Activated CD4-positive, alpha-beta memory T cell treated with anti-CD3 and anti-CD28 coated beads, Interleukin-2, amount 10 ng/mL, durations not matched to agents 7 days and 5 days (primary cell): Measurements from ENCODE around the gene ABCG1. TPM values are rescaled to one million over a fixed set of nuclear protein-coding genes. Genes with fewer than 3 reads are reported as not detected.
A peak's percentile ranks its signal among the peaks of the same experiment; 100 is the strongest.

Source experiments
- CTCF ChIA-PET: fragments of 350-600 bp; sonication (Branson Sonifier 250); formaldehyde crosslinking; loops from one replicate; lab custom pipeline; 2021; ENCODE audit warnings: antibody characterized with exemption, inconsistent platforms; lab: Charles Lee
- POLR2A ChIA-PET: fragments of 350-600 bp; sonication (Branson Sonifier 250); formaldehyde crosslinking; loops from one replicate; lab custom pipeline; 2021; ENCODE audit warnings: antibody characterized with exemption; lab: Charles Lee
- DNase-seq: peaks from one replicate; pipeline ENCODE4 v3.0.0-alpha.2; 2020
- H3K27ac Mint-ChIP-seq: one replicate; pipeline ENCODE4 v1.8.0; 2021; ENCODE audit warnings: mild to moderate bottlenecking, mixed read lengths
- H3K27me3 Mint-ChIP-seq: one replicate; pipeline ENCODE4 v1.8.0; 2021; ENCODE audit warnings: mixed read lengths
- H3K36me3 Mint-ChIP-seq: one replicate; pipeline ENCODE4 v1.8.0; 2021; ENCODE audit warnings: low read depth, mixed read lengths
- H3K4me1 Mint-ChIP-seq: one replicate; pipeline ENCODE4 v1.8.0; 2021; ENCODE audit warnings: mixed read lengths
- H3K4me3 Mint-ChIP-seq: one replicate; pipeline ENCODE4 v1.8.0; 2021; ENCODE audit warnings: mild to moderate bottlenecking, mixed read lengths
- H3K9me3 Mint-ChIP-seq: one replicate; pipeline ENCODE4 v1.8.0; 2021; ENCODE audit warnings: mixed read lengths
- total RNA-seq, 2 experiments: library from RNA; stranded (reverse); gene quantifications; one replicate each; pipeline ENCODE4 v1.2.3, GENCODE V29; 2021

ABCG1 gene
- total RNA-seq, 2 experiments from 2014 or later: 23.7 to 25.3 TPM

DNA sequence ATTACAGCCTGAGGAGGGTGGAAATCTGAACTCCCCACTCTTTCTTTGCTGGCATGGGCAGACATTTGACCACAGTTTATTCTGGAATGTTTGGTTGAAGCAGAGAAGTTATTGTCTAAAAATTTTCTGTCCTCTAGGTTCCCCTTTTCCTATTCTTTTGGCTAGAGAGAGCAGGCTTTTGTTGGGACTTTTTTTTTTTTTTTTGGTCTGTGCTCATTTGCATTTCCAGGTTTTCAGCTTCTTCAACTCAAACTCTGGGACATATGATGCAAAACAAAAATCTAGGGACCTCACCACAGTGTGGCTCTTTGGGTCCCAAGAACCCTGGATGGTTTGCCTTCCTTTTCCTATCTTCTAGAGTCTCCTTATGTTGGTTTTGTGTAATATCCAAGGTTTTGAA is 10.9 kb upstream of the ABCG1 start:
- CTCF ChIA-PET: interaction anchor here (0.7 kb wide), 1 partner anchor 31 kb away, joined by 4 read pairs; no protein-coding TSS in a partner anchor
- Mint-ChIP-seq H3K27me3 (peaks cover 16% of the 10 kb centered on the region), H3K36me3 (peaks cover 3% of the 10 kb centered on the region), H3K27ac (no peak overlapping the region), H3K9me3 (no peaks in the 10 kb centered on the region), H3K4me3 (no peak overlapping the region), H3K4me1 (no peaks in the 10 kb centered on the region)
- no peak for DNase-seq
- POLR2A ChIA-PET: no interaction called here

DNA sequence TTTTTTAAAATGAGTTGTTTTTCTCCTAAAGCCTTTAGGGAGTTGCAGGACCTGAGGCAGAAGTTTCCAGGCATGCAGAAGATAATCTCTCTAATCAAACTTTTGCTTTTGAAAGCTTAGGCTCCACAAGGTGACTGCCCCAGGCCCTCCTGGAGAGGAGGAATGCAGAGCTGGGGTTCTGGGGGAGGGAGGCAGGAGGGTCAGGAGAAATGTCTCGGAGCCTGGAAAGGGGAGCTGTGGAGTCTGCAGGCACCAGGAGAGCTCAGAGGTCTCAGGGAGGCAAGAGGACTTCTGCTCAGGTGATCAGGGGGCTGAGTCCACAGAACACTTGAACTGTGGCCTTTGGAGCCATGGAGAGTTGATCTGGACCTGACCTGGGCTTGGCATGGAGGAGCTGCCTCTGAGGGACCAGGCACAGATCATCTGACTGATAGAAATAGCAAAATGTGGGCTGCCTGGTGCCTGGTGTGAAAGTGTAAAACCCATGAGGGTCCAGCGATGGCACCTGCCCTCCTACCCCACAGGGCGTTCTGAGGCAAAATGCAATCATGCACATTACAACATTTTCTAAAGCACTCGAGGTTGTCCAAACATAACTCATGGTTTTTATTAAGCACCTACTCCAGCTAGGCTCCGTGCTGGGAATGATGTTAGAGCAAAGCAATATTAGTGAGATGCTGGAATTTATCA is 10.0 kb upstream of the ABCG1 start:
- peaks cover 14% of the 10 kb centered on the region for H3K27me3 Mint-ChIP-seq
- H3K9me3 Mint-ChIP-seq: no peaks in the 10 kb centered on the region
- H3K4me1 Mint-ChIP-seq: no peaks in the 10 kb centered on the region
- no peak overlapping the region for H3K4me3 Mint-ChIP-seq
- no peak overlapping the region for H3K27ac Mint-ChIP-seq
- H3K36me3 Mint-ChIP-seq: peaks cover 3% of the 10 kb centered on the region
- DNase-seq: no peak
- CTCF ChIA-PET: no interaction called here
- POLR2A ChIA-PET: interaction anchor here (1.1 to 1.3 kb wide), 2 partner anchors 11 to 25 kb away, joined by 5 to 6 read pairs; no protein-coding TSS in a partner anchor

DNA sequence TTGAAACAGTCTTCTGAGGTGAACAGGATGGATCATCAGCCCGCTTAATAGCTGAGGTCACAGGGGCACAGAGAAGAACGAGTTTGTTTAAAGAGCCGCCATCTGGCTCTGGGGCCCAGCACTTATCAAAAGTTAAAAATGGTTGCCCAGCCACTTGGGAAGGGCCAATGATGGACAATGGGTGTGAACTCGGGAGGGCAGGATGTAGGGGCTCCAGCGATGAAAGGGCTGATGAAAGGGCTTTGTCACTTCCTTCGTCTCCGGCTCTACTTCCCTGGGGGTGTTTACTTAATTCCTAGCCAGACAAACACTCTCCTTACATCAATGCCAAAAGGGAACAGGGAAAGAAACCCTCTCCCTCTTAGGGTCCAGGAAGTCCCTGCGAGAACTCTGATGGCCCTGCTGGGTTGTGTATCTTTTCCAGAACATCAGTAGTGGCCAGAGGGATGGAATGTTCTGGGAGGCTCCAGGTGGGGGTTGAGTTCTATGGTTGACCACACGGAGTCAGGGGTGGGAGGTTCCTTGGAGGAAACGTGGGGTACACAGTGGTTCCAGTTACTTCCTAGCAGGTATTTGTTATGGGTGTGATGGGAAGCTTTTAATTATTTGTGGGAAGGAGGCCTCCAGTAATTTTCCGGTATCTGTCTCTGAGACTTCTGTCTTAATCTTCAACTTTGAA is 9.0 kb upstream of the ABCG1 start:
- peaks cover 14% of the 10 kb centered on the region for H3K27me3 Mint-ChIP-seq
- no peak for DNase-seq
- ChIA-PET CTCF (no interaction called here), POLR2A (interaction anchor here (1.1 to 1.3 kb wide), 2 partner anchors 10 to 24 kb away, joined by 5 to 6 read pairs; no protein-coding TSS in a partner anchor)
- H3K4me3 Mint-ChIP-seq: no peak overlapping the region
- H3K36me3 Mint-ChIP-seq: peaks cover 3% of the 10 kb centered on the region
- H3K4me1 Mint-ChIP-seq: no peaks in the 10 kb centered on the region
- no peaks in the 10 kb centered on the region for H3K9me3 Mint-ChIP-seq
- no peak overlapping the region for H3K27ac Mint-ChIP-seq

DNA sequence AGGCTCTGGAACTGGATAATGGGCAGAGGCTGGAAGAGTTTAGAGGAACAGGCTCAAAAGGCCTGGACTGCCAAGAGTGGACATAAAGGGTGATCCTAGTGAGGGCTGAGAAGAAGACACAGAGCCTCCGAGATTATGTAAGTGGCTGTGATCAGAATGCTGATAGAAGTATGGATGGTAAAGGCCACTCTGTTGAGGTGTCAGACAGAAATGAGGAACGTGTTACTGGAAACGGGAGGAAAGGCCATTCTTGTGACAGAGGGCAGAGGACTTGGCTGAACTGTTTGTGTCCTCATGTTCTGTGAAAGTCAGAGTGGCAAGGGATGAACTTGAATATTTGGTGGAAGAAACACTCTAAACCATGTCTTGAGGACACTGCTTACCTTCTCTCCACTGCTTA is 6.7 kb upstream of the ABCG1 start:
- ChIA-PET CTCF (no interaction called here), POLR2A (no interaction called here)
- no peak overlapping the region for H3K27ac Mint-ChIP-seq

DNA sequence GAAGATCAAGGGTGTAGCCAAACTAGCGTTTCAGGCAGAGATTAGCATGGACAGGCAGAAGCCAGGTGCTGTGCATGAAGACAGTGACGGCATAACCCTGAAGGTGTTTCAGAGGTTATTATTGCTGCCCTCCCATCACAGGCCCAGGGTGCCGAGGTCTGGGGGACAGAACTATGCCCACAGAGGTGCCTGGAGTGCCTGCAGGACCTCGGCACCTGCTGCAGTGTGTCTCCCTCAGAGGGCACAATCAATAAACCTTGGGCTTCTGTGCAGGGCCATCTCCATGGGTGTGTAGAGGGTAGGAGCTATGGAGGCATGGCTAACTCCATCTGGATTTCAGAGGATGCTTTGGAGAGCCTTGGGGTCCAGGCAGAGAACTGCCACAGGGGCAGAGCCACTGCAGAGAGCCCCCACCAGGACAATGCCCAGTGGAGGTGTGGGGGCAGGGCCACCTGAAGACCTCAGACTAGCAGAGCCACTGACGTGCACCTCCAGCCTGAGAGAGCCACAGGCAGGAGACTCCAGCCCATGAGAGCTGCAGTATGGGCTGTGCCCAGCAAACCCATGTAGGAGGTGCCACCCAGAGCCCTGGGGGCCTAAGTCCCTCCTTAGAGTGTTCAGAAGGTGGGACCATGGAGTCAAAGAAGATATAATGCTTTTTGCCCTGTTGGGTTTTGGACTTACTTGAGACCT is 5.7 kb upstream of the ABCG1 start:
- Mint-ChIP-seq H3K4me1 (no peaks in the 10 kb centered on the region), H3K9me3 (peaks cover 18% of the 10 kb centered on the region), H3K4me3 (no peak overlapping the region), H3K36me3 (peaks cover 6% of the 10 kb centered on the region), H3K27ac (no peak overlapping the region), H3K27me3 (peaks cover 9% of the 10 kb centered on the region)
- no peak for DNase-seq
- ChIA-PET POLR2A (interaction anchor here (0.7 kb wide), 1 partner anchor 11 kb away, joined by 3 read pairs; no protein-coding TSS in a partner anchor), CTCF (no interaction called here)

More for the DNA sequence above, 6.7 kb upstream of the ABCG1 start:
- Mint-ChIP-seq H3K4me1 (no peaks in the 10 kb centered on the region), H3K4me3 (no peak overlapping the region), H3K27me3 (peaks cover 8% of the 10 kb centered on the region), H3K9me3 (peaks cover 17% of the 10 kb centered on the region), H3K36me3 (peaks cover 4% of the 10 kb centered on the region)
- DNase-seq: no peak

DNA sequence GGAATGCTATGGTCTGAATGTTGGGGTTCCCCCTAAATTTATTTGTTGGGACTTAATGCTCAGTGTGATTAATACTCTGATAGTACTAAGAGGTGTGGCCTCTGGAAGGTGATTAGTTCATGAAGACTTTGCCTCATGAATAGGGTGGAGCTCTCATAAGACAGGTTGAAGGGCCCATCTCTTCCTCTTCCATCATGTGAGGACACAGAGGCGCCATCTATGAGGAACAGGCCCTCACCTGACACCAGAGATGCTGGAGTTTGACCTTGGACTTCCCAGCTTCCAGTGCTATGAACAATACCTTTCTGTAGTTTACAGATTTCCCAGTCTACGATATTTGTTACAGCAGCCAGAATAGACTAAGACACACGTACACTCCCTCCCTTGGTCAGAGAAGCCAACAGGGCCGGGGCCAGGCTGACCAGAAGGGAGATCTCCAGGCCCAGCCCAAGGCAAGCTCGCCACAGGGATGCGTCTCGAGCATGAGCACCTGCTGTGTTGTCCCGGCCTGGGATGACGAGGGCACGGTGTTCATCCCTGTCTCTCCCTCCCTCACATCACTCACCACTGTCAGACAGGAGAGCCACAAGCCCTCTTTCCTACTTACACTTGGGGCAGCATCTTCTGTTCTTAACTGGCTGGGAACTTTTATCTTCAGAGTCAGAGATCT is 4.7 kb upstream of the ABCG1 start:
- H3K27ac Mint-ChIP-seq: no peak overlapping the region
- peaks cover 6% of the 10 kb centered on the region for H3K27me3 Mint-ChIP-seq
- no peak overlapping the region for H3K4me3 Mint-ChIP-seq
- no peak for DNase-seq
- POLR2A ChIA-PET: interaction anchor here (0.7 kb wide), 1 partner anchor 10 kb away, joined by 3 read pairs; no protein-coding TSS in a partner anchor
- peaks cover 6% of the 10 kb centered on the region for H3K36me3 Mint-ChIP-seq
- no peaks in the 10 kb centered on the region for H3K4me1 Mint-ChIP-seq
- H3K9me3 Mint-ChIP-seq: peaks cover 18% of the 10 kb centered on the region
- CTCF ChIA-PET: no interaction called here

DNA sequence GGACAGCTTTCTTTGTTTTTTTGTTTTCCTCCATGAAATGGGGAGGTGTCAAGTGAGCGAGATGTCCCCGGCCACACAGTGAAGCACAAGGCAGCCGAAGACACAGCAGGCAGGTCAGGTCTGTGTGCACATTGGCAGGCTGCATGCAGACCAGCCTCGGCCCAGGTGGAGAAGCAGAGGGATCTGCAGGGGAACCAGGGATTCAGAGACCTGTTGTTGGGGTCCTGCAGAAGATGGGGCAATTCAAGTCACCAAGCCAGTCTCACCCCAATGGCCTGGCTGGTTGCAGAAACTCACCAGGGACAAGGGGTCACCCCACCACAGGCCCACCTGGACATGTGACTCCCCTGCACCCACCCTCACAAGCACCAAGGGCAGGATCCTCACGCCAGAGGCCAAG is 4.0 kb upstream of the ABCG1 start:
- Mint-ChIP-seq H3K4me1 (no peaks in the 10 kb centered on the region), H3K27me3 (peaks cover 6% of the 10 kb centered on the region), H3K4me3 (no peak overlapping the region), H3K27ac (no peak overlapping the region), H3K36me3 (peaks cover 6% of the 10 kb centered on the region), H3K9me3 (peaks cover 18% of the 10 kb centered on the region)
- POLR2A ChIA-PET: interaction anchor here (0.6 kb wide), 1 partner anchor 68 kb away, joined by 3 read pairs; no protein-coding TSS in a partner anchor
- no peak for DNase-seq
- CTCF ChIA-PET: no interaction called here

DNA sequence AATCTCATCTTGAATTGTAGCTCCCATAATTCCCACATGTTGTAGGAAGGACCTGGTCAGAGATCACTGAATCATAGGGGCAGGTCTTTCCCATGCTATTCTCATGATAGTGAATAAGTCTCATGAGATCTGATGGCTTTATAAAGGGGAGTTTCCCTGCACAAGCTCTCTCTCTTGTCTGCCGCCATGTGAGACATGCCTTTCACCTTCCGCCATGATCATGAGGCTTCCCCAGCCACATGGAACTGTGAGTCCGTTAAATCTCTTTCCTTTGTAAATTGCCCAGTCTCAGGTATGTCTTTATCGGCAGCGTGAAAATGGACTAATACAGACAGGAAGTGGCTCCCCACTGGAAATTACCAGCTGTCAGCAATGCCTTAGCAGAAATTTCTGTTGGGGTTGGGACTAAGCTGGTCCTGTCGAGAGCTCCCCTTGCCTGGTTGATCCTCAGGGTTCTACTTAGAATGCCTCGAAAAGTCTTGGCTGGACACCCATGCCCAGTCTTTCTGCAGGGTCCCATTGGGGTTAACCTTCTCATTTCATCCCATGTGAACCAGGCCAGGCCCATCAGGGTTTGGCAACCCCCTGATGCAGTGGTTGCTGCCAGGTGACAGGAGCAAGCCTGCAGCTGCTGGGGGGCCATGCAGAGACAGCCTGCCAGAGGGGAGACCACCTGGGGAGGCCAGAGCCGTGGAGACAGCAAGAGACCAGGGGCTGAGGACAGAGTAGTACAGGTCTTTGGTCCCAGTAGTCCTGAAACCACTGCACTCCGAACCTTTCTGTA is 2.8 kb upstream of the ABCG1 start:
- peaks cover 8% of the 10 kb centered on the region for H3K36me3 Mint-ChIP-seq
- no peak overlapping the region for H3K27ac Mint-ChIP-seq
- DNase-seq: no peak
- peaks cover 18% of the 10 kb centered on the region for H3K9me3 Mint-ChIP-seq
- peaks cover 4% of the 10 kb centered on the region for H3K27me3 Mint-ChIP-seq
- H3K4me3 Mint-ChIP-seq: no peak overlapping the region
- POLR2A ChIA-PET: interaction anchor here (1.2 to 1.4 kb wide), 3 partner anchors 12 to 22 kb away, joined by 3 to 6 read pairs (median 4); no protein-coding TSS in a partner anchor
- H3K4me1 Mint-ChIP-seq: peaks cover 6% of the 10 kb centered on the region
- CTCF ChIA-PET: no interaction called here

DNA sequence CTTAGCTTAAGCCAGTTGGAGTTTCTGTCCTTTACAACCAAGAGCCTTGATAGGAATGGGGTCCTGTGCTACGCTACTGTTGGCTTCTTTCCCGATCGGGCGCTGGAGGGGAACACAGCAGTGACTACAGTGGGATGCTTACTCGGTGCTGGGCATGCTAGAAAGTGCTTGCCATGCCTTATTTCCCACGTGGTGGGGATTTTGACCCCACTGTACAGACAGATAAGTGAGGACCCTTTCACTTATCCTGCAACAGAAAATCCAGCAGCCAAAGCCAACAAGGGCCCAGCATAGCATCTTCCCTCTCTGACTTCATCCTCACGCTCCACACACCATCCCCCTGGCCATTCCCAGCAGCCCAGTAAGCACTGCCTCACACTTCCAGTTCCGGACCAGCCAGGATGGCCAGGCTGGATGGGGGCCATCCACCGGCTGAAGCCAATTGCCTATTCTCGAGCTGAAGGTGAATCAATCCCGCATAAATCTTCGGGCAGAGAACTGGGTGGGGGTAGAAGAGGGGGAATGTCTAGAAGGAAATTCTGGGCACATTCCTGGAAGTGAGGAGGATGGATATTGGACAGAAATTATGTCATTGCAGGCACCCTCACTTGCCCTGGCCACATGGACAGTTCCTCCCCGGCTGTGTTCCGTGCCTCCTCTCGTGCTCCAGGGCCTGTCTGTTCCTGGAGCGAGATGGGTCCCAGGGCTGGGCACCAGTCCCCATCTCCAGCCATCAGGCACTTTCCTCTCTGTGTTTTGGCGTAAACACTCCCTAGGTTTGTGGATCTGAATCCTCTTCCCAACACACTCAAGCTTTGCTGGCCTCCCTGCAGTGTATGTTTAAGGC is 2.0 kb upstream of the ABCG1 start:
- H3K27me3 Mint-ChIP-seq: peaks cover 4% of the 10 kb centered on the region
- ChIA-PET CTCF (interaction anchor here (1.0 kb wide), 1 partner anchor 53 kb away, joined by 4 read pairs; no protein-coding TSS in a partner anchor), POLR2A (interaction anchor here (1.2 to 1.4 kb wide), 2 partner anchors 11 to 17 kb away, joined by 3 to 4 read pairs; no protein-coding TSS in a partner anchor)
- H3K9me3 Mint-ChIP-seq: peaks cover 18% of the 10 kb centered on the region
- H3K36me3 Mint-ChIP-seq: peaks cover 11% of the 10 kb centered on the region
- no peak for DNase-seq
- H3K27ac Mint-ChIP-seq: no peak overlapping the region
- peaks cover 14% of the 10 kb centered on the region for H3K4me1 Mint-ChIP-seq
- no peak overlapping the region for H3K4me3 Mint-ChIP-seq

DNA sequence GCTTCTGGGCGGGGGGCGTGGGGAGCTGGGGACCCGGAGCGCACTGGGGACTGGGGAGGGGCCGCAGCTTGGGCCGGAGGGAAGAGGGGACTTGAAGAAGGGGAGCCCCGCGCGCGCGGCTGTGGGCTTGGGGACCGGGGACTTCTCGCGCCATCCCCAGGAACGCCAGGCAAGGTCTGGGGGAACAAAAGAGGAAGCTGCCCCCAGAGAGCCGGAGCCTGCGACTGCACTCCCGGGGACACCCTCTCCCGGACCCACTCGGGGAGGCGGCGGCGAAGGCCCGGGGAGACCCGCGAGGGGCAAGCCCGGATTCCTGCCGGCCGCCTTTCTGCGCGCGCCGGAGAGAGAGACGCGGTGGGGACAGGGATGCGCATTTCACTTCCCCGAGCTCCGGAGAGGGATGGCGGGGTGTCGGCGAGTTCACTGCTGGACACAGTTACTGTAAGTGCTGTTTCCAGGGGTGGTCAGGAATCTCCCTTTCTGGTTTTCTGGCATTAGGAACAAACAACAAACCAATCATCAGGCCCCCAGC is 732 bp downstream of the ABCG1 start:
- Mint-ChIP-seq H3K4me1 (peaks cover 15% of the 10 kb centered on the region), H3K9me3 (peaks cover 18% of the 10 kb centered on the region), H3K4me3 (peak overlapping the region; percentile 82), H3K27me3 (peaks cover 4% of the 10 kb centered on the region), H3K27ac (peak overlapping the region; percentile 84), H3K36me3 (peaks cover 18% of the 10 kb centered on the region)
- ChIA-PET CTCF (interaction anchor here (0.9 to 3.7 kb wide), 14 partner anchors 9 to 125 kb away, joined by 3 to 44 read pairs (median 6); no protein-coding TSS in a partner anchor), POLR2A (interaction anchor here (0.8 to 4.5 kb wide), 22 partner anchors 9 to 201 kb away, joined by 3 to 156 read pairs (median 5); no protein-coding TSS in a partner anchor)
- DNase-seq: peak; percentile 36
